BE2C (cell line): ENCODE measurements around the gene SPPL2A.
"Not testable (repeated sequence)": the region's sequence is repeated elsewhere in the genome, so short reads cannot be mapped to it uniquely, and the experiment has no call there.

Experiments used
- DNase-seq: peaks from one replicate; pipeline ENCODE4 v3.0.0-alpha.2; 2020
- H3K27me3 ChIP-seq: fragments of 250-450 bp; sonication (Bioruptor Pico); 2 replicates; pipeline ENCODE4 v1.5.1; 2020; ENCODE audit warnings: mild to moderate bottlenecking
- H3K36me3 ChIP-seq: fragments of 250-450 bp; sonication (Bioruptor Pico); 2 replicates; pipeline ENCODE4 v1.5.1; 2020; ENCODE audit warnings: mild to moderate bottlenecking
- H3K4me1 ChIP-seq: fragments of 250-450 bp; sonication (Bioruptor Pico); 2 replicates; pipeline ENCODE4 v1.5.1; 2020
- H3K4me3 ChIP-seq: 2 replicates; pipeline ENCODE4 v1.5.1; 2011; ENCODE audit warnings: low read depth, low read length
- H3K9me3 ChIP-seq: fragments of 250-450 bp; sonication (Bioruptor Pico); 2 replicates; pipeline ENCODE4 v1.5.1; 2020
- CTCF ChIP-seq: IDR thresholded peaks from 2 replicates; pipeline ENCODE4 v1.5.1; 2012; ENCODE audit warnings: mild to moderate bottlenecking, low read depth, low read length

The SPPL2A gene

DNA sequence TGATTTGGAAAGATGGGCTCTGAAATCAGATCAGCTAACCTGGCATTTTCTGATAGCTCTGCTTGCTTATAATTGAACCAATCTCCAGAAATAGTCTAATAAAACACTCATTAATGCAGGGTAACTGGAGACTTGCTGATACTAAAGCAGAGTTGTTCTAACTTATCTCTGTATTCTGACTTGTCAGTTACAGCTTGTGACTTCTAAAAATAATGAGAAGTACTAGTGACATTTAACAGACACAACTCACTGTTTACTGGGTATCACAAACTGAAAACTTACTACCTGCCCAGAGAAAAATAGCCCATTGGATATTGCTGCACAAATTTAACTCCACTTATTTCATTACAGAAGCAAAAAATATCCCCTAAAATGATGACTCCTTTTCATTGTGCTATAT, 54.9 kb downstream of the SPPL2A start:
- H3K36me3 ChIP-seq: peaks cover 3% of the 10 kb centered on the region; the same call in 1 of the 2 replicates
- peaks cover 3% of the 10 kb centered on the region for H3K4me1 ChIP-seq
- DNase-seq: no peak
- no peaks in the 10 kb centered on the region for H3K9me3 ChIP-seq
- no peaks in the 10 kb centered on the region for H3K27me3 ChIP-seq
- no peak overlapping the region for H3K4me3 ChIP-seq
- TF ChIP-seq CTCF: no peak

- no peak for TF ChIP-seq CTCF
- Histone ChIP-seq H3K9me3 (no peaks in the 10 kb centered on the region), H3K36me3 (no peaks in the 10 kb centered on the region), H3K27me3 (no peaks in the 10 kb centered on the region), H3K4me3 (no peak overlapping the region), H3K4me1 (peaks cover 3% of the 10 kb centered on the region)
- no peak for DNase-seq
Measured at GRCh38 chr15:50707878-50708427, 57.6 kb downstream of the SPPL2A start.

DNA sequence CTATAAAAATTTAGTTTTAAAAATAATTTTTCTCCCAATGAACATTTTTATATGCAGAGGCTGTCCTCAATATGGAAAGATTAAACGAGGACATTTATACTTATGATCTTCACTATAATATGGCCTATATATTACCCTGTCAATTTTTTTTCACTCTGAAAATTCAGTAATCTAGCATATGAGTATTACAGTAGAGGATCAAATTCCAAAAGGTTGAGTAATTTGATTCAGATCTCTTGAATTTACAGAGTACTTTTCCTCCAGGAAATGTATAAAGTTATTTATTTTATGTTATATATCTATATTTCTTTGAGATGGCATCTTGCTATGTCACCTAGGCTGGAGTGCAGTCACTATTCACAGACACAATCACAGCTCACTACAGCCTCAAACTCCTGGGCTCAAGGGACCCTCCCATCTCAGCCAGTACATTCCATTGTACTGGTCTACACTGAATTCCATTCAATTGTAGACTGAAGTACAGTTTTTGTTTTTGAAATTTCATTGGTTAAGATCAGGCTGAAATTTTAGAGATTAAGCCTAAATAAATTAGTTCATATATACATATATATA, 62.7 kb downstream of the SPPL2A start:
- H3K4me1 ChIP-seq: no peaks in the 10 kb centered on the region
- H3K27me3 ChIP-seq: no peaks in the 10 kb centered on the region
- no peak for DNase-seq
- H3K36me3 ChIP-seq: no peaks in the 10 kb centered on the region
- no peak for TF ChIP-seq CTCF
- no peak overlapping the region for H3K4me3 ChIP-seq
- H3K9me3 ChIP-seq: no peaks in the 10 kb centered on the region

GRCh38 chr15:50698101-50698500, 67.4 kb downstream of the SPPL2A start:
- DNase-seq: no peak
- no peak overlapping the region for H3K4me3 ChIP-seq
- H3K36me3 ChIP-seq: no peaks in the 10 kb centered on the region
- no peaks in the 10 kb centered on the region for H3K9me3 ChIP-seq
- no peaks in the 10 kb centered on the region for H3K4me1 ChIP-seq
- TF ChIP-seq CTCF: no peak
- no peaks in the 10 kb centered on the region for H3K27me3 ChIP-seq

DNA sequence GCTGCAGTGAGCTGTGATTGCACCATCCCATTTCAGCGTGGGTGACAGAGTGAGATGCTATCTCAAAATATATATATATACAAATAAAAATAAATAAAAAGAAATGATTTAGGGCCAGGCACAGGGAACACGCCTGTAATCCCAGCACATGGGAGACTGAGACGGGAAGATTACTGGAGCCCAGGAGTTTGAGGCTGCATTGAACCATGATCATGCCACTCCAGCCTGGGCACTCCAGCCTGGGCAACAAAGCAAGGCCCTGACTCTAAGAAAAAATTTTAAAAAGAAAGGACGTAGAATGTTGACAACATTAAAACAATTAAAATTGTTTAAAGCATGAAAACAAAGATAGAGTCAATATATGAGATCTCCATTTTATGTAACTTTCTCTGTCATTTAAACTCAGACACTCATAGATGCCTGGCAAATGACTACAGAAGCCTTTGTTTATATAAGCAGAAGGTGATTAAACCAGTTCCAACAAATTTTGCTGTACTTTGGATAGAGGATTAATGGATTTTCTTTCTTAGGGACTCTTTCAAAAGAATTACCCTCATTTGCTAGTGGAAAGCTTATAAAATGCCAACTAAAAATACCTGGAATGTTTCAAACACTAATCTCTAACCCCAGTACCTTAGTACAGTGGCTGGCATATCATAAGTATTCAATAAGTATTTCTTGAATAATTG, 68.3 kb downstream of the SPPL2A start:
- no peak for DNase-seq
- Histone ChIP-seq H3K36me3 (no peaks in the 10 kb centered on the region), H3K4me3 (no peak overlapping the region), H3K27me3 (no peaks in the 10 kb centered on the region), H3K9me3 (no peaks in the 10 kb centered on the region), H3K4me1 (no peaks in the 10 kb centered on the region)
- TF ChIP-seq CTCF: no peak

DNA sequence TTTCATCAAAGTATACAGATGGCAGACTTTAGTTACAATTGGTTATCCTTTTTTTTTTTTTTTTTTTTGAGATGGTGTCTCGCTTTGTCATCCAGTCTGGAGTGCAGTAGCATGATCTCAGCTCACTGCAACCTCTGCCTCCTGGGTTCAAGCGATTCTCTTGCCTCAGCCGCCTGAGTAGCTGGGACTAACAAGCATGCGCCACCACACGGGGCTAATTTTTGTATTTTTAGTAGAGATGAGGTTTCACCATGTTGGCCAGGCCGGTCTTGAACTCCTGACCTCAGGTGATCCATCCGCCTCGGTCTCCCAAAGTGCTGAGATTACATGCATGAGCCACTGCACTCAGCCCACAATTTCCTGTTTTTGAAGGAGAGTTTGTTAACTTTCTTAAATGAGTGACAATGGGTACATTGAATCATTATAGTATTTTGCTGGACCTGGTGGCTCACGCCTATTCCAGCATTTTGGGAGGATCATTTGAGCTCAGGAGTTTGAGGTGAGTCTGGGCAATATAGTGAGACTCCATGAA, 70.8 kb downstream of the SPPL2A start:
- not testable (repeated sequence) for H3K9me3 ChIP-seq, H3K27me3 ChIP-seq, H3K4me3 ChIP-seq, H3K36me3 ChIP-seq, H3K4me1 ChIP-seq, DNase-seq
